Measurements from ENCODE around the gene CMSS1. TPM values are rescaled to one million over a fixed set of nuclear protein-coding genes. Genes with fewer than 3 reads are reported as not detected.

Gene CMSS1
- total and polyA plus RNA-seq, 5 donors from 2014 or later: 20.5 to 34.0 (median 22.0) TPM

GRCh38 chr3:99896482-99896881 lies 78.8 kb downstream of the CMSS1 start:
- peaks cover 7 to 30% (median 7%) of the 10 kb centered on the region in 4 donors for H3K4me1 Mint-ChIP-seq
- no peak overlapping the region for H3K4me3 Mint-ChIP-seq
- peak overlapping the region in 1 of 3 donors; percentile 45 for H3K27ac Mint-ChIP-seq
- Histone ChIP-seq H3K36me3 (ENCODE audit: control insufficient read depth, insufficient read depth, low read length) (no peaks in the 10 kb centered on the region), H3K27me3 (ENCODE audit: control insufficient read depth, insufficient read depth, low read length) (no peaks in the 10 kb centered on the region), H3K4me3 (ENCODE audit: low read depth, low read length) (no peak overlapping the region), H3K9me3 (ENCODE audit: control insufficient read depth in 2 of 2, low read length in 2 of 2) (no peaks in the 10 kb centered on the region), H3K27ac (ENCODE audit: insufficient read depth, low read length, poor library complexity, severe bottlenecking) (no peak overlapping the region), H3K4me1 (ENCODE audit: control insufficient read depth, insufficient read depth, low read length, poor library complexity, severe bottlenecking) (no peaks in the 10 kb centered on the region)
- no peaks in the 10 kb centered on the region for H3K9me3 Mint-ChIP-seq
- ATAC-seq (ENCODE audit: low read depth in 2 of 2) (no peak), DNase-seq (no peak)
- H3K36me3 Mint-ChIP-seq: peaks cover 11% of the 10 kb centered on the region
- no peaks in the 10 kb centered on the region for H3K27me3 Mint-ChIP-seq

GRCh38 chr3:99899603-99900002 lies 81.9 kb downstream of the CMSS1 start:
- Histone ChIP-seq H3K4me1 (ENCODE audit: control insufficient read depth, insufficient read depth, low read length, poor library complexity, severe bottlenecking) (no peaks in the 10 kb centered on the region), H3K27ac (ENCODE audit: insufficient read depth, low read length, poor library complexity, severe bottlenecking) (no peak overlapping the region), H3K36me3 (ENCODE audit: control insufficient read depth, insufficient read depth, low read length) (no peaks in the 10 kb centered on the region), H3K27me3 (ENCODE audit: control insufficient read depth, insufficient read depth, low read length) (no peaks in the 10 kb centered on the region), H3K4me3 (ENCODE audit: low read depth, low read length) (no peak overlapping the region), H3K9me3 (ENCODE audit: control insufficient read depth in 2 of 2, low read length in 2 of 2) (no peaks in the 10 kb centered on the region)
- Mint-ChIP-seq H3K4me1 (peaks cover 7 to 26% (median 11%) of the 10 kb centered on the region in 4 donors), H3K27ac (no peak overlapping the region), H3K4me3 (no peak overlapping the region), H3K27me3 (no peaks in the 10 kb centered on the region), H3K36me3 (peaks cover 8% of the 10 kb centered on the region), H3K9me3 (no peaks in the 10 kb centered on the region)
- DNase-seq (no peak), ATAC-seq (ENCODE audit: low read depth in 2 of 2) (no peak)

- no peaks in the 10 kb centered on the region for H3K27me3 ChIP-seq (ENCODE audit: control insufficient read depth, insufficient read depth, low read length)
- no peaks in the 10 kb centered on the region for H3K4me1 ChIP-seq (ENCODE audit: control insufficient read depth, insufficient read depth, low read length, poor library complexity, severe bottlenecking)
- no peaks in the 10 kb centered on the region for H3K36me3 ChIP-seq (ENCODE audit: control insufficient read depth, insufficient read depth, low read length)
- no peak for ATAC-seq (ENCODE audit: low read depth in 2 of 2)
- Mint-ChIP-seq H3K27me3 (no peaks in the 10 kb centered on the region), H3K4me3 (no peak overlapping the region), H3K4me1 (peaks cover 6 to 24% (median 11%) of the 10 kb centered on the region in 4 donors), H3K9me3 (no peaks in the 10 kb centered on the region), H3K36me3 (peaks cover 10% of the 10 kb centered on the region), H3K27ac (no peak overlapping the region)
- no peaks in the 10 kb centered on the region for H3K9me3 ChIP-seq (ENCODE audit: control insufficient read depth in 2 of 2, low read length in 2 of 2)
- no peak overlapping the region for H3K27ac ChIP-seq (ENCODE audit: insufficient read depth, low read length, poor library complexity, severe bottlenecking)
- DNase-seq: no peak
- no peak overlapping the region for H3K4me3 ChIP-seq (ENCODE audit: low read depth, low read length)
Observed at GRCh38 chr3:99900248-99900647, 82.6 kb downstream of the CMSS1 start.

GRCh38 chr3:99901200-99901926 lies 83.7 kb downstream of the CMSS1 start:
- Mint-ChIP-seq H3K4me1 (peaks cover under 1 to 15% (median 9%) of the 10 kb centered on the region in 4 donors), H3K36me3 (peaks cover 10% of the 10 kb centered on the region), H3K27ac (no peak overlapping the region), H3K27me3 (no peaks in the 10 kb centered on the region), H3K9me3 (no peaks in the 10 kb centered on the region), H3K4me3 (no peak overlapping the region)
- Histone ChIP-seq H3K36me3 (ENCODE audit: control insufficient read depth, insufficient read depth, low read length) (no peaks in the 10 kb centered on the region), H3K4me3 (ENCODE audit: low read depth, low read length) (no peak overlapping the region), H3K27ac (ENCODE audit: insufficient read depth, low read length, poor library complexity, severe bottlenecking) (no peak overlapping the region), H3K27me3 (ENCODE audit: control insufficient read depth, insufficient read depth, low read length) (no peaks in the 10 kb centered on the region), H3K9me3 (ENCODE audit: control insufficient read depth in 2 of 2, low read length in 2 of 2) (no peaks in the 10 kb centered on the region), H3K4me1 (ENCODE audit: control insufficient read depth, insufficient read depth, low read length, poor library complexity, severe bottlenecking) (no peaks in the 10 kb centered on the region)
- ATAC-seq (ENCODE audit: low read depth in 2 of 2) (no peak), DNase-seq (no peak)

DNA sequence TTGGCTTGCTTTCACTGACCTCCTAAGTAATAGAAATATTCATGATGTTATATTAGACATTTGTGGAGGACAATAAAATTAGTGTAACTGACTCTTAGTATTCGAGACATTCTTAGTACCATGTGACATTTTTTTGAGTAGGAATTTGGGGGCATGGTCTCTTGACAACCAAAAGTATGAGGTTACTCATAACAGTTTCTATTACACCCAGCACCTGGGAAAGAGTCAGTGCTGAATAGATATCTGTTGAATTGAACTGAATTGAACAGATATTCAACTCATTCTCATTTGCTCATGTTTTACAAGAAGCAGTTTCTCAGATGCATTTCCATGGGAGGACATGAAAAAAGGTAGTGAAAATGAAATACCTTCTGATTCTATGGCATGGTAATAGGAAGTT lies 84.4 kb downstream of the CMSS1 start:
- H3K4me3 Mint-ChIP-seq: no peak overlapping the region
- no peaks in the 10 kb centered on the region for H3K4me1 ChIP-seq (ENCODE audit: control insufficient read depth, insufficient read depth, low read length, poor library complexity, severe bottlenecking)
- no peak overlapping the region for H3K27ac Mint-ChIP-seq

DNA sequence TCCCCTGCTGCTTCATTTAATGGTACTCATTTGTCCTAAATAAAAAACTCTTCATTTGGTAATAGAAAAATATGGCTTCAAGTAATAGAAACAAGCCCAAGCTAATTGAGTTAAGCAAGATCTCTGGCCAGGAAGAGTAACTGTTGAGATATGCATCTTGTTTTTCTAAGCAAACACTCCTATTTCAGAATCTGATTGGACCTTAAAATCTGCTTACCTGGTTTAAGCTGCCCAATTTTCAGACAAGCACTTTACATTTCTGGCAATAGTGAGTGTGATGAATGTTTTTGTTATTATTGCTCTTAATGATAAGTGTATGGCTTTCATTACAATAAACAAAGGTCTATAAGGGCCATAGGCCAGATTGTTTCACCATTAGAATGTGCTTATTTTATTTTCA lies 86.2 kb downstream of the CMSS1 start:
- H3K9me3 Mint-ChIP-seq: no peaks in the 10 kb centered on the region
- H3K36me3 ChIP-seq (ENCODE audit: control insufficient read depth, insufficient read depth, low read length): no peaks in the 10 kb centered on the region
- no peaks in the 10 kb centered on the region for H3K27me3 ChIP-seq (ENCODE audit: control insufficient read depth, insufficient read depth, low read length)
- no peak overlapping the region for H3K4me3 ChIP-seq (ENCODE audit: low read depth, low read length)
- no peak overlapping the region for H3K4me3 Mint-ChIP-seq
- H3K4me1 Mint-ChIP-seq: peaks cover 2 to 16% (median 9%) of the 10 kb centered on the region in 4 donors
- ATAC-seq (ENCODE audit: low read depth in 2 of 2) (no peak), DNase-seq (no peak)
- H3K27ac Mint-ChIP-seq: no peak overlapping the region
- peaks cover 8% of the 10 kb centered on the region for H3K36me3 Mint-ChIP-seq
- H3K4me1 ChIP-seq (ENCODE audit: control insufficient read depth, insufficient read depth, low read length, poor library complexity, severe bottlenecking): no peaks in the 10 kb centered on the region
- H3K27ac ChIP-seq (ENCODE audit: insufficient read depth, low read length, poor library complexity, severe bottlenecking): no peak overlapping the region
- no peaks in the 10 kb centered on the region for H3K27me3 Mint-ChIP-seq
- H3K9me3 ChIP-seq (ENCODE audit: control insufficient read depth in 2 of 2, low read length in 2 of 2): no peaks in the 10 kb centered on the region

More for the DNA sequence above, 84.4 kb downstream of the CMSS1 start:
- Histone ChIP-seq H3K9me3 (ENCODE audit: control insufficient read depth in 2 of 2, low read length in 2 of 2) (no peaks in the 10 kb centered on the region), H3K27ac (ENCODE audit: insufficient read depth, low read length, poor library complexity, severe bottlenecking) (no peak overlapping the region), H3K36me3 (ENCODE audit: control insufficient read depth, insufficient read depth, low read length) (no peaks in the 10 kb centered on the region), H3K27me3 (ENCODE audit: control insufficient read depth, insufficient read depth, low read length) (no peaks in the 10 kb centered on the region), H3K4me3 (ENCODE audit: low read depth, low read length) (no peak overlapping the region)
- ATAC-seq (ENCODE audit: low read depth in 2 of 2) (no peak), DNase-seq (no peak)
- Mint-ChIP-seq H3K9me3 (no peaks in the 10 kb centered on the region), H3K4me1 (peaks cover 0 to 15% (median 9%) of the 10 kb centered on the region in 4 donors), H3K36me3 (peaks cover 10% of the 10 kb centered on the region), H3K27me3 (no peaks in the 10 kb centered on the region)

- Mint-ChIP-seq H3K36me3 (peaks cover 15% of the 10 kb centered on the region), H3K27ac (no peak overlapping the region), H3K27me3 (no peaks in the 10 kb centered on the region), H3K9me3 (no peaks in the 10 kb centered on the region), H3K4me1 (peaks cover 0 to 11% (median 4%) of the 10 kb centered on the region in 4 donors), H3K4me3 (no peak overlapping the region)
- Histone ChIP-seq H3K4me3 (ENCODE audit: low read depth, low read length) (no peak overlapping the region), H3K27ac (ENCODE audit: insufficient read depth, low read length, poor library complexity, severe bottlenecking) (no peak overlapping the region), H3K36me3 (ENCODE audit: control insufficient read depth, insufficient read depth, low read length) (no peaks in the 10 kb centered on the region), H3K9me3 (ENCODE audit: control insufficient read depth in 2 of 2, low read length in 2 of 2) (no peaks in the 10 kb centered on the region), H3K4me1 (ENCODE audit: control insufficient read depth, insufficient read depth, low read length, poor library complexity, severe bottlenecking) (no peaks in the 10 kb centered on the region), H3K27me3 (ENCODE audit: control insufficient read depth, insufficient read depth, low read length) (no peaks in the 10 kb centered on the region)
- DNase-seq: no peak
- ATAC-seq (ENCODE audit: low read depth in 2 of 2): no peak
Observed at GRCh38 chr3:99907959-99908544, 90.4 kb downstream of the CMSS1 start.

Data from CD4-positive, CD25-positive, alpha-beta regulatory T cell (primary cell).